ENCODE data around the gene HCLS1. TPM values are rescaled to one million over a fixed set of nuclear protein-coding genes. Genes with fewer than 3 reads are reported as not detected.

Gene HCLS1
- total and polyA plus RNA-seq, 9 of the 15 experiments (the other 6 are each of a cell fraction or from before 2014, with no cell fraction given), result 4.8 to 34.1 (median 22.0) TPM

- Histone ChIP-seq H4K20me1 (replicated peaks; ENCODE audit: control insufficient read depth, insufficient read depth, low read length) (no peaks in the 10 kb centered on the region), H3K4me2 (ENCODE audit: insufficient read depth, low read length) (no peak overlapping the region), H3K27me3 (ENCODE audit: control insufficient read depth in 2 of 2, insufficient read depth in 2 of 2, low read length in 2 of 2) (peaks cover 4 to 27% of the 10 kb centered on the region in 2 experiments; a peak in 4 of 5 replicates), H2AFZ (ENCODE audit: low read depth, low read length) (no peak overlapping the region), H3K9ac (ENCODE audit: insufficient read depth in 1 of 2, low read depth in 2 of 2, low read length in 2 of 2) (no peak overlapping the region), H3K4me1 (replicated peaks in 1 of 2; ENCODE audit: control insufficient read depth in 2 of 2, insufficient read depth in 2 of 2, low read length in 2 of 2) (no peaks in the 10 kb centered on the region), H3K4me3 (no peak overlapping the region), H3K9me3 (replicated peaks; ENCODE audit: control insufficient read depth, insufficient read depth, low read depth, low read length) (no peaks in the 10 kb centered on the region), H3K27ac (ENCODE audit: extremely low read depth, low read depth, low read length) (no peak overlapping the region), H3K9me1 (ENCODE audit: control insufficient read depth, insufficient read depth, low read length) (no peaks in the 10 kb centered on the region), H3K36me3 (ENCODE audit: control insufficient read depth, insufficient read depth, low read length) (no peaks in the 10 kb centered on the region), H3K79me2 (ENCODE audit: control insufficient read depth, insufficient read depth, low read length) (no peaks in the 10 kb centered on the region)
- ChIA-PET POLR2A (interaction anchor here (0.7 kb wide), 1 partner anchor 17 kb away, joined by 3 read pairs; no protein-coding TSS in a partner anchor), CTCF (ENCODE audit: low intra/inter-chr PET ratio) (no interaction called here)
- intact Hi-C loops (cut with micrococcal nuclease) (no loop called here), in situ Hi-C loops (cut with MboI) (no loop called here)
- WGBS (ENCODE audit: insufficient coverage, low coverage, missing lambda C conversion rate), result 8% methylated on average over 4 of the region's 4 CpGs
- ATAC-seq (no peak), FAIRE-seq (no peak), DNase-seq (ENCODE audit: extremely low read depth in 1 of 4, low spot score in 3 of 4) (no peak)
- BruUV-seq (replicated peaks), result no TSS peak
- TF ChIP-seq ARID4B (CRISPR knock-in tag; IDR thresholded peaks at IDR 0.05) (no peak), MYBL2 (IDR thresholded peaks at IDR 0.05; ENCODE audit: low read depth) (no peak), MYBL2 (CRISPR knock-in tag; IDR thresholded peaks at IDR 0.05; ENCODE audit: borderline replicate concordance) (no peak), RNF219 (CRISPR knock-in tag; IDR thresholded peaks at IDR 0.05) (no peak), RFX5 (IDR thresholded peaks at IDR 0.05; ENCODE audit: low read depth, low read length) (no peak), GATA2 (CRISPR knock-in tag; IDR thresholded peaks at IDR 0.05) (no peak), MLLT1 (IDR thresholded peaks at IDR 0.05) (no peak), CUX1 (CRISPR knock-in tag; IDR thresholded peaks at IDR 0.05) (no peak)
Measured at GRCh38 chr3:121627211-121627610, 33.5 kb downstream of the HCLS1 start.
